GM18511 (cell line): Measurements from ENCODE around the gene CTIF.

Experiments
- ATAC-seq: cut with Tn5 transposase; IDR thresholded peaks from one replicate; pipeline ENCODE4 v1.9.1; 2021; ENCODE audit warnings: mild to moderate bottlenecking, moderate library complexity; ENCODE audit not compliant: unreplicated experiment

The CTIF gene

DNA sequence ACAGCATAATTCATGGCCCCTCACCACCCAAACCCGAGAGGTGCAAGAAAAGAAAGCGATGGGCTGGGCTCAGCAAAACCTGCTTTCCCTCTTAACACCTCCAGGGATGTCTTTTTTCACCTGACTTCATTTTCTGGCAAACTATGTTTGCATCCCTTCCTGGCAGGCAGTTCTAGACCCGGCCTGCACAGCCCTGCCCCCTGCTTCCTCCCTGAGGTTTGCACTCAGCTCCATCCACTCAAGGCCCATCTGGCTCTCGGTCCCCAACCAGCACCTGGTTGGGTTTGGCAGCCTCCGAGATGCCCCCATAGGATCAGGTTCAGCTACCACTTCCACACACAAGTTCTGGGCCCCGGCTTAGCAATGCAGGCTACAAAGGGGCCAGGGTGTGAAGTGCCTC, 226.2 kb downstream of the CTIF start:
- no peak for ATAC-seq

DNA sequence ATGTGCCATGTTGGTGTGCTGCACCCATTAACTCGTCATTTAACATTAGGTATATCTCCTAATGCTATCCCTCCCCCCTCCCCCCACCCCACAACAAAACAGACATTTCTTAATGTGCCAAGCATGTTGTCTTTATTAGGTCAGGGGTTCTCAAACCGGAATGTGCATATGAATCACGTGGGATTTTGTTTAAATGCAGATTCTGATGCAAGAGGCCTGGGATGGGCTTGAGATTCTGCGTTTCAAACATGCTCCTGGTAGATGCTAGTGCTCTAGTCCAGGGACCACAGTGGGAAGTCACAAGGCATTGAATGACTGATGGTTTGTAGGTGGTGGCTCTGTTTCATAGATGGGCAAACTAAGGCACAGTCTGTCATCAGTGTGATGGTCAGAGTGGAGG, 227.2 kb downstream of the CTIF start:
- ATAC-seq = no peak

DNA sequence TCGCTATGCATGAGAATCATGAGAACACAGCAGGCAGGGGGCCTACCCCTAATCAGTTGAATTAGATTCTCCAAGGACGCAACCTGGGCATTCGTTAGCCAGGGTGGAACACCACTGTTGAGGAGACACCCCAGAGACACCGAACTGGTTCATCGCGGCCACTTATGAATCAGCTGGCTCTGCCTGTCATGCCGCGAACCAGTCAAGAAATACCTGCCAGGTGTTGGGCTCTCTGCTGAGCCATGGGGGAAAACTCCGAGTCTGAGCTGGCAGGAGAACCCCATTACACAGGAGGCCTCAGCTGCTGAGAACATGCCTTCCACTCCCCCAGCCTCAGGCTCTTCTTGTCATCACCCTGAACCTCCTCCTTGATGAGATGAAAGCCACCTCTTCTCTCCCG, 227.7 kb downstream of the CTIF start:
- no peak for ATAC-seq

DNA sequence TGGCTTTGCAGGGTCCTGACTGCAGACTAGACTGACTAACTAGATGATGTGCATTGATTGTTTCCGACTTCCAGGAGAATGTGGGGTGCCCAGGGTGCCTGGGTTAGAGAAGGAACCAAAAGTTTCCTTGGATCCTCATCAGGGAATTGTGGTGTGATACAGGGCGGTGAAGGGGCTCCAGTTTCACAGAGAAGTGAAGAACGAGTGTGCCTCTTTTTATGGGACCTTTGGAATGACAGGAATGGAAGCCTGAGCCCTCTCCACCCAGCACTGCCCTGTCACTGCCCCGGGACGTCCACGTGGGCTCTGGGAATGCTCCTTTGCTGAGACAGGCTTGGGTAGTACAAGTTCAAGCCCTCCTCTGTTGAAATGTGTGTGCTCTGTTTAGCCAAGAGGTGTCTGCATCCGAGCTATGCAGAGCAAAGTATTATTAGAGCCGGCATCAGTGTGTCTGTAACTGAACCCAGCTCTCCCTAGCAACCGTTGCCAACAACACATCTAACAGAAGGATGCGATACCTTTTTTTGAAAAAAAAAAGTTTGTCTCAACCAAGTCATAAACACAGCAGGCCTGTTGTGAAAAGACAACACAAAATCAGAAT, 228.4 kb downstream of the CTIF start:
- ATAC-seq = no peak

DNA sequence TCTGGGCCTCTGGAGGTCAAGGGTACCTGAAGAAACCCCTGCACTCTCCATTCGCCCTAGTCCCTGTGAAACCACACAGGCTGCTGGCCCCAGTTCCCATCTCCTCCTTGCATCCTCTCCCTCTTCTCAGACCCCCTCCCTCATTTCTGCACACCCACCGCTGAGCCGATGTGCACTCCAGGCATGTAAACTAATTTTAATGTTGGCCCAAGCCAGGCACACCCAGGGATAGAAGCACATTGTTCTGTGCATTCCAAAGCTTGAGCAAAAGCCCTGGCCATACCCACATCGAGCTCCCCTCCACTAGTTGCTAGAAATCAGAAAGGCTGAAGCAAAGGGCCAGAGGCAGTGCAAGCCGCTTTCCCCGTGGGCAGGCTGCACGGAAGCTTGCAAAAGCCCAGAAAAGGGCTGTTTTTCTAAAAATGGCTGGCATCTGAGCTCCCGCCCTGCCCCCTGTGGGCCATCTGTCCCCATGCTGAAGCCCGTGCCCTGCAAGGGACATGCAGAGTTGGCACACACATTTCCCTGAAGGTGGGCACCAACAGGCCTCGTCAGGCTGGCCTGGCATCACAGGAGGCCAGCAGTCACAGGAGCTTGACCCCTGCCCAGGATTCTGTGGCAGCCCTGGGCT, 230.3 kb downstream of the CTIF start:
- no peak for ATAC-seq

DNA sequence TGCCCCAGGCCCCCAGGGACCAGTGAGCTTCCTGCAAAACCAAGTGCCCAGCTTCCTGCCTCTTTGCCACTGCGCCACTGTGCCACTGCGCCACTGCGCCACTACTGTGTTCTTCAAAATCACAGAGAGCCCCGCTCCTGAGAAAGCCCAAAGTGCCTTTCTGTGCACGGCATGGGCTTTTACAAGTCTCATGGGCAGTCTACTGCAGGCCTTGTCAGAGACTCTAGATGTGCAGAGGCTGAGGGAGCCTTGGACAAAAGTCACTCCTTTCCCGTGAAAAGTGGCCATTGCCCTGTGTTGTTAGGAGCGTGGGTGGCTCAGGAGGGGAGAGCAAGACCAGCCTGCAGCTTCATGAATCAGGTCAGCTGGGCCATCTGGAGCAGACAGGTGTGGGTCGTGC, 231.4 kb downstream of the CTIF start:
- no peak for ATAC-seq

DNA sequence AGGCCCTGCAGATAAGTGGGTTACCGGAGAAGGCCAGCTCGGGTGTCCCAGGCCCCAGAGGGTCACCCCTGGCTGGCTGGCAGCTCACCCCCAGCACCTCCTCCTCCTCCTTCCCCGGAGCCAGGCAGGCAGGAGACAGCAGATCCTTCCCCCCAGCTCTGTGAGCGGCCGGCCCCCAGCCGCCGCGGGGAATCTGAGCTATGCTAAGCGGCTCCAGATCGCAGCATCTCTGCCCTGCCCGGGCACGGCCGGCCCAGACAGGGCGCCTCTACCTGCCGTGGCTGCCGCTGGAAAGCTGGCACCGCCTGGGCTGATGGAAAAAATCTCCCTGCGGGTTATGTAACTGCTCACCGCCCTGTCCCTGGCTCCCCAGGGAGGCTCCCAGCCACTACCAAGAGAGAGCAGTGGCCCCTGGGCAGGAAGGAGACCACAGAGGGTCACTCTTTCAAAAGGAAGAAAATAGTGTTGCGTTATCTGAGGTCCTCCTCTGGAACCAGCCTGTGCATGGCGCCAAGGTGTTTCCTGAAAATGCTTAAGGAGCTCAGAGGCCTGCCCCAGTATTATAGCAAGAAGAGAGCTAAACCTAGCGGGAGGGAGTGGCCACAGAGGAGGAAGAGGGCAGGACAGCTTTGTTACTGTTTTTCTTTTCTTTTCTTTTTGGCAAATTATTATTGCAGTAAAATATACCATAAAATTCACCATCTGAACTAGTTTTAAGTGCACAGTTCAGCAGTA, 233.0 kb downstream of the CTIF start:
- no peak for ATAC-seq

DNA sequence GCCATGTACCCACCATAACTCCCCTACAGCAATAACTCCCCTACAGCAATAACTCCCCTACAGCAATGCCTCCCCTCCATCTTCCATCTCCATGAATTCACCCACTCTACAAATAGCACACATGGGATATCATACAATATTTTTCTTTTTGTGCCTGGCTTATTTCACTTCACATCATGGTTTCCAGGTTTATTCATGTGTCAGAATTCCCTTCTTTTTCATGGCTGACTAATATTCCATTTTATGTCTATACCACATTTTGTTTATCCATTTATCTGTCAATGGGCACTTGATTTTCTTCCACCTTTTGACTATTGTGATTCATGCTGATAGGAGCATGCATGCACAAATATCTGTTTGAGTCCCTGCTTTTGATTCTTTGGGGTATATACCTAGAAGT, 233.6 kb downstream of the CTIF start:
- ATAC-seq = no peak

DNA sequence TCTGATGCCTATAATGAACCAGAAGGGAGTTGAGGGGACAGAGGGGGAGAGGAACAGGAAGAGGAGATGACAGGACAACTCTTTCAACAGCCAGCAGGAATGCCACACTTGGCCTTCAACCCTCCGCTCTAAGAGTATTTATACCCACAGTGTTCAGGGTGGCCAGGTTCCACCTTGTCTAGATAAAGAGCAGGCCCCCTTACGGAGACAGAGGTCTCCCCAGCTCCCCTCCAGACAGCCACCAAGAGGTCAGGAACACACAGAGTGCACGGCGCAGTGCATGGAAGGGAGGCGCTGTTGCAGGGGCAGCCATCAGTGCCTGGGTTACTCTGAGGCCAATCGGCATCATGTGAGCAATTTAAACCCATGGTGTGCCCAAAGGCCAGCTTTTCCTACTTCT, 235.0 kb downstream of the CTIF start:
- ATAC-seq = no peak

DNA sequence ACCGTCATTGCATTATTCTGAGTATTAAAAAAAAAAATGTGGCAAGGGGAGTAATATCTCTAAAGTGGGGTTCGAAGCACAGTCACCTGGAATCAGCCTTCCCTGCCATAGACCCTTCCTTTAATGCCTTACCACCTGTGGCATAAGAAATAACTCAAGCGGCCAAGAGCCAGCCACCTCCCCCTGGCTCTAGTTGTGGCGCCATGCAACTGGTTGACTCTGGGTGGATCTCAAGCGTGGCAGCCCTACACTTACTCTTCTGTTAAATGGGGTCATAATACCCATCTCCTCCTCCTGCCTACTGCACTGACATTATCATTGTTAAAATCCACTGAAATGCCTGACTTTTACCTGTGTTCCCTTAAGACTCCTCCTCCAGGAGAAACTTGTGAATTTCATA, 236.1 kb downstream of the CTIF start:
- no peak for ATAC-seq

DNA sequence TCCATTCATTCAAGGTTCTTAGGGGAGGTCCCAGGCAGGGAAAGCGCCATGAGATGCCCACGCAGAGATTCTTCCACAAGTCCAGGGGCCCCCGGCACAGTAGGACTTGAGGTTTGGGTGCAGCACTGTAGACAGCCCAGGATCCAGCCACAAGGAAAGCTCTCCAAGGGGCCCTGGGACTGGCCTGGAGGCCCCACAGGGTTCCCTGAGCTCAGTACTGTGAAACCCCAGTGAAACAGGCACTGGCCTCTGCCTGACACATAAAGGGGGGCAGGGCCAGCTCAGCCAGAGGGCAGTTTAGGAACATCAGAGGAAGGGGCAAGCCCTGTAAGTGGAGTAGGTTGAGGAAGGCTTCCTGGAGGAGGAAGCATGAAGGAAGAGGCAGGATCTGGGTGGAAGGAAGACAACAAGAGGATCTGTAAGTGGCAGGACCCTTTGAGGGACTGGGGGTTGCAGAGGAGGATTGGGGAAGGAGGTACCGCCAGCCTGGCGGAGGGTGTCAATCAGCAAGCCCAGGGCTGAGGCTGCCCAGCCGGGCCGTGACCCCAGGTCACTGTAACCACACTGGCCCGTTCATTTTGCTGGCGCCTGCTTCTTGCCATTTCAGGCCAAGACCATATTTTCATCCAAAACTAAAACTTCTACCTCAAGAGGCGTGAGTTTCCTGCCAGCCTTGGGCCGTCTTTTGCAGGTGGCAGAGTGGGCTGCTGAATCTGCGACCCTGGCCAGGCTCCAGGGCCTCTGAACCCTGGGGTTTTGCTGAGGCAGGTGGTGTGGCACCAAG, 236.7 kb downstream of the CTIF start:
- no peak for ATAC-seq

DNA sequence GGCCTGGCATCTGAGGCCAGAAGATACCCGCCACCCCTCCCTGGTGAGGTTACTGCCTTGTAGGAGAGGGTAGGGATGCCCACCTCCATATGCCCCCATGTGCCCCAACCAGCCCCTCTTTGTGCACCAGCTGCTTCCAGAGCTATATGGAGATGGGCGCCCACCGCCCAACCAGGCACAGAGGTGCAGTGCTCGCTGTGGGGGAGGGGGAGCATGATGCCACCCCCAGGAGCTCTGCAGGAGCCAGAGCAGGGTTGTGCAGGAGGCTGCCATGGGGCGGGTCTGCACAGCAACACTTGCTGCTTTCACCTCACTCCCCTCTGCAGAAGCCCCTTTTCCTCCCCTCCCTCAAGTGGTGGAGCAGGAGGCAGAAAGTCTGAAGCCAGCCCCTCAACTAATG, 237.3 kb downstream of the CTIF start:
- ATAC-seq = no peak

DNA sequence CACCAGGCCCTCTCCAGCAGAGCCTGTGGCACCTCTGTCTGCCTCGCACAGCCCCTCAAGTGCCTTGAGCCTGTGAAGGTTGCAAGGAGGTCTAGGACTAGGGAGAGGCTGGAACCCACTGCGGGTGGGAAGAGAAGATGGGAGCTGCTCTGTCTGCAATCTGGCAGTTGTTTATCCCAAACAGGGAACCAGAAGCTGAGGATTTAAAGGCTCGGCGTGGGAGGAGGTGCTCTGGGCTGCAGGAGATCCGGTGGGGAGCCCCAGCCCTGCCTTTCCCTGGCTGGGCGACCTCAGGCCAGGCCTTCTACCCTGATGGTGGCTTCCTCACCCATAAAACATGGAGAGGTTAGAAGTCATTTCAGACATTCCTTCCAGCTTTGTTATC, 237.8 kb downstream of the CTIF start:
- no peak for ATAC-seq

DNA sequence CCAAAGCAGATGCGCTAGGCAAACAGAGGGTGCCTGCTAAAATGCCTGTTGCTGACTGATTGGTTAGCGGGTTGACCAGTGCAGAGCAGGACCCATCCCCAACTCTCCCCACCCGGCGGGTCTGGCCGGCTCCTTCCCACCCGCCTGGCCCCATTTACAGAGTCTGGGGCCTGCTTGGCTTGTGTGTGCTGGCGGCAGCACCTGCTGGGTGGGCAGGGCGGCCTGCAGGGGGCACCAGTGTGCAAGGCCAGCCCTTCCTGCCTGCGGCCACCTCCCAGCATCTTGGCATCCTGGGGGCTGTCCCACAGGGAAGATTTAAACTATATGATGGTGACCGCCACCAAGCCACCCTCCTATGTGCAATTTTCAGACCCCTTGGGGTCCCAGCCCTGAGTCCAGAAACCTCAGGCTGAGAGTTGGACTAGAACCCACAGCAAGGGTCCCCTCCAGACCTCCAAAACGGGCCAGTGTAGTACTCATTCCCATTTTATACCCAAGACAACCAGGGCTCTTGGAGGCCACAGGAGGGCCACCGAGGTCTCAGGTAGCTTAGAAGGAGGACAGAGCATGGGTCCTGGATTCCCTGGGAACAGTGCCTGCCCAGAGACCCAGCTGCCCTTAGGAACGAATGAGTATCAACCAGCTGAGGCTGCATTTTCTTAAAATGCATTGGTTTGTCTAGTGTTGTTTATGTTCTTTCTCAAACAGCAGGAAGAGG, 238.4 kb downstream of the CTIF start:
- ATAC-seq = peak; percentile 83

DNA sequence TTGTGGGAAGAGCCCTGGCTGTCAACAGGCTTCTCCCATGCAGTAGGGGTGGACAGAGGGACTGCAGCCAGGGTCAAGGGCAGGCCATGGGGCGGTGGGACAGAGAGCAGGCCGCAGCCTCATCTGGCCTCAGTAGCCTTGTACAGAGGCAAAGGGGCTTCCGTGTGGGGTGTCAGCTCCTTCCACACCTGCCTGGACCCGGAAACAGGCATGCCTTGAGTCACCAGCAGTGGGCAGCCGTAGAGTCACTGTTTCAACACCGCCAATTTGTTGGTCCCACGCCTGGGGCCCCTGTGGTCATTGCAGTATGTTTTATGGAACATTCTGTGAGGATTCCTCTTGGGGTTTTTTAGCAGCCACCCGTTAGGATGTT, 238.9 kb downstream of the CTIF start:
- ATAC-seq = no peak

DNA sequence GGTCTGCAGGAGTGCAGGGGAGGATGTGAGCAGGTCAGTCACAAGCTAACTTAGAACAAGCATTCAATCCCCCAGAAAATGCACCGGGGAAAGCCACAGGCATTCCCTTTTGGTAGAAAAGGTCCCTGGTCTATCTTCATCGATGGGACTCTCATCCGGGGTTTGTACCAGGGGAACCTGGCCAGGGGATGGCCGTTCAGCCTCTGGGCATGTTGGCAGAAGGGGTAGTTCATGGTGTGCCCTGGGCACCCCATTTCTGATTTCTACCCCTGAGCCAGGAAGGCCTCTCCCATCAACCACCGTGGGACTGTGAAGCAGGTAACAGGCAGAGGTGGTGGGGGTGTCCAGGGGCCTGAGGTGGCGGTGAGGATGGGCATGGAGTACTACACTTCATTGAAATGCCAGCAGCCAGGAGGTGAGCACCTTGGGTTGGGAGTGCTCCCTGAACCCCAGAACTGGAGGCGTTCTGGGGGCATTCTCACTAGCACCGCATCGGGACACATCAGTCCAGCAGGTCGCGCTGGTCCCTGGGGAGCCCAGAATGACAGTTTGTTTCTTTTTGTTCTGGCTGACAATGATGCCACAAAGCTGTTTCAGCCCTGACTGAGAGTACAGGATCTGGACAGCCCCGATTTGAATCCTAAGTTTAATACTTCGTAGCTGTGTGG, 239.6 kb downstream of the CTIF start:
- no peak for ATAC-seq

DNA sequence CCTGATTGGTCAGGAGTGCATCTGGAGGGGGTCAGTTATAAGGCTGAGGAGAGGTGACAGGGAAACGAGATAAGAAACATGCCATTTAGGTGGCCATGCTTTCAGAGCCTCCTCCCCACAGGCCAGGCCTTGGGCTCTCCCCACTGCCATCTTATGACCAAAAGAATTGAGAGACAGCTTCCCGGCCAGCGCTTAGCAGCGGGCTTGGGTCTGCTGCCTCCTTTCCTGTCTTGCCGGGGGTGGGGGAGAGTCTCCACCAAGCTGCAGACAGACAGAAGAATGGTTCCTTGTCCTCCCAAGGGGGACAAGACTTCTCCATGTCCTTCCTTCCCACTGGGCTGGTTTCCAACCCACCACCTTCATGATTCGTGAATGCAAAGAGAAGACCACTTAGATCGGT, 240.6 kb downstream of the CTIF start:
- ATAC-seq = no peak

DNA sequence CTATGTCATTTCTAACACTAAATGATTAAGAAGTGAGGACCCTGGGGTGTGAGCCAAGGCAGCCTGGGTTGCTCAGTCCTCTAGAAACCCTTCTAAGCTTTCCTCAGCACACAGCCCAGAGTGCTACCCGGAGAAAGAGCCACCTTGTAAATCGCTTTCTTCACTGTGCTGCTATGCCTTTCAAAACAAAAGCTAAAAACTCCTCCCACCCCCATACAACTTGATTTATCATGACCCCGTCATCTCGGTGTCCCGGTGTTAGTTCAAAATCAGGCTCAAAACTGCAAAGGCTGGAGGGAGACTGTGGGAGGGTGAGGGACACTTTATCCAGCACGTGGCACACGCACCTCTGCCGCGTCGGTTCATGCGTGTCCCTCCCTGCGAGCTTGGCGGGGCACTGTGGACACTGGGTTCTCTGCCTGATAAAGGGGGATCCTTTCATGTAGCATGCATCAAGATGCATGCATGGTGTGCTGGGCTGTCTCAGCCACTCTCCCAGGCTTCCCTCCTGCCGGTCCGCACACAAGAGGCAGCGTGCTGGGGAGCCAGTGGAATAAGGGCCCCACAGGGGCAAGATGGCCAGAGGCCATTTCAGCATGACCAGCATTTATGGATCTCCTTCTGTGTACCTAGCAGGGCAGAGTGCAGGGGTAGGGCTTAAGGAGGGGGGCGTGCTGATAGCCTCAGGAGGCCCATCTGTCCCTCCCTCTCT, 241.5 kb downstream of the CTIF start:
- ATAC-seq = no peak

DNA sequence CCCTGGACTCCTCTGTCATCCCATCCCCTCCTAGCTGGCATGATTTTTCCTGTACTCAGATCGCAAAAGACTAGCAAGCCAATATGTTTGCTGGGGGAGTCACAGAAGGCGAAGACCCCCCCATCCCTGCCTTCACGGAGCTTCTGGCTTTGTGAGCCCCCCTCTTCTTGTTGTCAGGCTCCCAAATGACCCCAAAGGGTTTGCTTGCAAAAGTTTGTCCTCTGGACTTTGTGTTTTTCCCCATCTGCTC, 242.0 kb downstream of the CTIF start:
- ATAC-seq = no peak
